ENCODE data around the gene HP1BP3. TPM values are rescaled to one million over a fixed set of nuclear protein-coding genes. Genes with fewer than 3 reads are reported as not detected.

HP1BP3 gene
- total RNA-seq, 1 experiment from 2014 or later, result 207 TPM

- Histone ChIP-seq H3K79me2 (ENCODE audit: insufficient read depth, low read length) (peaks cover 100% of the 10 kb centered on the region), H4K20me1 (ENCODE audit: insufficient read depth) (peaks cover 23% of the 10 kb centered on the region; the same call in 1 of the 2 replicates), H3K9me3 (ENCODE audit: control insufficient read depth in 1 of 2, insufficient read depth in 1 of 2, low read depth in 1 of 2, low read length in 2 of 2) (no peaks in the 10 kb centered on the region), H3K4me1 (ENCODE audit: control insufficient read depth in 1 of 2, insufficient read depth in 2 of 2, low read length in 2 of 2) (no peaks in the 10 kb centered on the region), H3K27ac (ENCODE audit: low read depth, low read length) (no peak overlapping the region), H2AFZ (ENCODE audit: low read depth, low read length, poor library complexity, severe bottlenecking) (no peak overlapping the region), H3K9ac (ENCODE audit: low read length) (no peak overlapping the region), H3K27me3 (ENCODE audit: insufficient read depth, low read length) (no peaks in the 10 kb centered on the region), H3K4me2 (ENCODE audit: low read length) (no peak overlapping the region), H3K36me3 (ENCODE audit: control insufficient read depth in 1 of 2, insufficient read depth in 2 of 2, low read length in 2 of 2) (peaks cover 52 to 65% of the 10 kb centered on the region in 2 experiments), H3K4me3 (replicated peaks in 1 of 2; ENCODE audit: low read depth in 1 of 2, low read length in 2 of 2) (no peak overlapping the region), H3K9me2 (ENCODE audit: insufficient read depth) (no peaks in the 10 kb centered on the region)
- ChIA-PET POLR2A (no interaction called here), RAD21 (ENCODE audit: low non-redundant PET in 1 of 2, low total read pairs in 2 of 2, uncharacterized antibody in 2 of 2, unreplicated experiment in 2 of 2) (no interaction called here), CTCF (no interaction called here)
- BruUV-seq (replicated peaks), result no TSS peak
- intact Hi-C loops (cut with micrococcal nuclease), result no loop called here
- no peak for ATAC-seq
- no peak for DNase-seq (ENCODE audit: low read depth, low spot score)
- TF ChIP-seq CEBPB (IDR thresholded peaks at IDR 0.05; ENCODE audit: low read depth), result no peak
- TF ChIP-seq YY1 (IDR thresholded peaks at IDR 0.05; ENCODE audit: extremely low read depth, insufficient replicate concordance, low read depth, low read length), result no peak
- no peak for TF ChIP-seq ZNF274 (IDR thresholded peaks at IDR 0.05; ENCODE audit: low read depth, low read length)
- TF ChIP-seq ZBTB33 (IDR thresholded peaks at IDR 0.05; ENCODE audit: extremely low read depth, insufficient replicate concordance, low read length), result no peak
- TF ChIP-seq SP1 (IDR thresholded peaks at IDR 0.05; ENCODE audit: low read depth), result no peak
- TF ChIP-seq MAX (IDR thresholded peaks at IDR 0.05), result no peak
- no peak for TF ChIP-seq POLR2A (IDR thresholded peaks at IDR 0.05; ENCODE audit: borderline replicate concordance, extremely low read depth, insufficient read depth, insufficient read length)
- no peak for TF ChIP-seq REST (IDR thresholded peaks at IDR 0.05; ENCODE audit: low read depth)
- TF ChIP-seq CBX3 (IDR thresholded peaks at IDR 0.05; ENCODE audit: low read depth), result no peak
- no peak for TF ChIP-seq RAD21 (IDR thresholded peaks at IDR 0.05; ENCODE audit: low read depth)
Measured at GRCh38 chr1:20775700-20776099, 11.4 kb downstream of the HP1BP3 start.

Measured in HCT116 (cell line).